NCI-H82 treated with DMSO at 0.1 percent for 48 hours (cell line): ENCODE measurements around the gene PKN3.

Experiments used
- DNase-seq: peaks from one replicate; lab custom pipeline; 2025; ENCODE audit not compliant: unreplicated experiment; lab: John Stamatoyannopoulos, UW

PKN3 gene

GRCh38 chr9:128715436-128715750, 13.1 kb downstream of the PKN3 start:
- no peak for DNase-seq

GRCh38 chr9:128716581-128717254, 14.4 kb downstream of the PKN3 start:
- DNase-seq, result no peak

GRCh38 chr9:128718047-128718446, 15.7 kb downstream of the PKN3 start:
- no peak for DNase-seq

GRCh38 chr9:128718475-128718874, 16.2 kb downstream of the PKN3 start:
- DNase-seq, result no peak

- DNase-seq, result no peak
Observed at GRCh38 chr9:128719919-128720605, 17.8 kb downstream of the PKN3 start.

- no peak for DNase-seq
Observed at GRCh38 chr9:128720841-128721486, 18.7 kb downstream of the PKN3 start.

GRCh38 chr9:128721487-128722010, 19.2 kb downstream of the PKN3 start:
- no peak for DNase-seq

GRCh38 chr9:128722380-128723351, 20.4 kb downstream of the PKN3 start:
- no peak for DNase-seq

- no peak for DNase-seq
Observed at GRCh38 chr9:128723352-128723865, 21.1 kb downstream of the PKN3 start.

- DNase-seq, result peak; percentile 95
Observed at GRCh38 chr9:128723866-128724743, 21.8 kb downstream of the PKN3 start, which contains the start of gene ZDHHC12. TSS of gene ZDHHC12 (minus strand) at chr9:128724127. CDS start at chr9:128724093, 34 bp downstream.

- peak; percentile 98 for DNase-seq
Observed at GRCh38 chr9:128724744-128725211, 22.5 kb downstream of the PKN3 start.

- no peak for DNase-seq
Observed at GRCh38 chr9:128727640-128728248, 25.4 kb downstream of the PKN3 start.

- DNase-seq, result no peak
Observed at GRCh38 chr9:128728298-128728697, 26.0 kb downstream of the PKN3 start.

GRCh38 chr9:128729302-128729701, 27.0 kb downstream of the PKN3 start:
- no peak for DNase-seq

GRCh38 chr9:128729766-128730517, 27.6 kb downstream of the PKN3 start:
- no peak for DNase-seq

GRCh38 chr9:128731093-128731492, 28.8 kb downstream of the PKN3 start:
- DNase-seq, result no peak

- no peak for DNase-seq
Observed at GRCh38 chr9:128731691-128732090, 29.4 kb downstream of the PKN3 start.

GRCh38 chr9:128732576-128732975, 30.3 kb downstream of the PKN3 start:
- DNase-seq, result no peak
